Measurements from ENCODE around the gene C10orf143.

C10orf143 gene

GRCh38 chr10:130014263-130015074 lies 96.2 kb downstream of the C10orf143 start:
- DNase-seq (ENCODE audit: low spot score): no peak
